AG04449 (cell line): Measurements from ENCODE around the gene SLC43A1.

Source experiments
- CTCF ChIA-PET: fragments of 350-600 bp; formaldehyde crosslinking; extraction: SDS; loops from one replicate; lab custom pipeline; 2021; ENCODE audit warnings: antibody characterized with exemption; lab: Yijun Ruan, JAX
- POLR2A ChIA-PET: fragments of 400-600, 350-600 bp; formaldehyde crosslinking; extraction: SDS; loops from one replicate; lab custom pipeline; 2020; ENCODE audit warnings: antibody characterized with exemption, inconsistent platforms; lab: Yijun Ruan, JAX
- DNase-seq: peaks from one replicate; pipeline ENCODE4 v3.0.0-alpha.2; 2010; ENCODE audit warnings: low read depth, low spot score
- H3K4me3 ChIP-seq: 2 replicates; pipeline ENCODE4 v1.5.1; 2011; ENCODE audit warnings: low read depth, mild to moderate bottlenecking, control low read depth, low read length
- CTCF ChIP-seq: IDR thresholded peaks from one replicate; pipeline ENCODE4 v1.5.1; 2011; ENCODE audit warnings: mild to moderate bottlenecking, moderate library complexity, low read length, control low read depth, inconsistent platforms; ENCODE audit not compliant: insufficient read depth; ENCODE audit errors: missing control alignments

SLC43A1 gene

GRCh38 chr11:57521116-57521515 is 5.6 kb upstream of the SLC43A1 start:
- TF ChIP-seq CTCF, result no peak
- ChIA-PET POLR2A (interaction anchor here (0.7 kb wide), 1 partner anchor 28 kb away, joined by 4 read pairs; no protein-coding TSS in a partner anchor), CTCF (interaction anchor here (1.0 to 18.1 kb wide), 5 partner anchors 8 to 64 kb away, joined by 3 to 421 read pairs (median 8); no protein-coding TSS in a partner anchor)
- no peak overlapping the region for H3K4me3 ChIP-seq
- no peak for DNase-seq

GRCh38 chr11:57516061-57516443 is 550 bp upstream of the SLC43A1 start:
- CTCF ChIA-PET, result interaction anchor here (1.3 to 18.1 kb wide), 13 partner anchors 8 to 170 kb away, joined by 3 to 421 read pairs (median 9); partner anchors contain the start of genes RTN4RL2, TIMM10 and UBE2L6
- no peak for TF ChIP-seq CTCF
- peak overlapping the region; percentile 85 for H3K4me3 ChIP-seq
- DNase-seq, result no peak
- POLR2A ChIA-PET, result interaction anchor here (0.7 to 2.5 kb wide), 5 partner anchors 9 to 124 kb away, joined by 4 to 5 read pairs (median 4); no protein-coding TSS in a partner anchor

- peak overlapping the region; percentile 85 for H3K4me3 ChIP-seq
- ChIA-PET CTCF (interaction anchor here (1.0 to 18.1 kb wide), 14 partner anchors 10 to 169 kb away, joined by 3 to 421 read pairs (median 8); partner anchors contain the start of genes RTN4RL2, TIMM10 and UBE2L6), POLR2A (interaction anchor here (0.6 to 2.5 kb wide), 5 partner anchors 11 to 169 kb away, joined by 3 to 5 read pairs (median 4); no protein-coding TSS in a partner anchor)
- no peak for DNase-seq
- no peak for TF ChIP-seq CTCF
Observed at GRCh38 chr11:57514538-57515331, 767 bp downstream of the SLC43A1 start.

GRCh38 chr11:57513911-57514537 is 1.5 kb downstream of the SLC43A1 start:
- H3K4me3 ChIP-seq, result peak overlapping the region; percentile 85
- CTCF ChIA-PET, result interaction anchor here (1.1 to 18.1 kb wide), 10 partner anchors 10 to 130 kb away, joined by 4 to 421 read pairs (median 8); partner anchors contain the start of genes RTN4RL2, TIMM10 and UBE2L6
- POLR2A ChIA-PET, result interaction anchor here (0.6 to 0.8 kb wide), 2 partner anchors 31 to 168 kb away, joined by 3 read pairs; no protein-coding TSS in a partner anchor
- no peak for TF ChIP-seq CTCF
- no peak for DNase-seq

GRCh38 chr11:57513452-57513795 is 2.1 kb downstream of the SLC43A1 start:
- no peak for DNase-seq
- no peak for TF ChIP-seq CTCF
- CTCF ChIA-PET, result interaction anchor here (1.6 to 18.1 kb wide), 7 partner anchors 11 to 131 kb away, joined by 5 to 421 read pairs (median 9); partner anchors contain the start of genes RTN4RL2 and TIMM10
- POLR2A ChIA-PET, result interaction anchor here (0.8 kb wide), 1 partner anchor 30 kb away, joined by 3 read pairs; no protein-coding TSS in a partner anchor
- H3K4me3 ChIP-seq, result peak overlapping the region; percentile 18
